ENCODE data around the gene AHSG.

- TF ChIP-seq CTCF (conservative IDR thresholded peaks at IDR 0.05; ENCODE audit: low read depth in 2 of 2) (no peak), EZH2phosphoT487 (IDR thresholded peaks at IDR 0.05; ENCODE audit: unreplicated experiment) (no peak), EZH2 (IDR thresholded peaks at IDR 0.05; ENCODE audit: low read depth, unreplicated experiment) (no peak), NANOG (IDR thresholded peaks at IDR 0.05; ENCODE audit: borderline replicate concordance) (no peak), STAT1 (IDR thresholded peaks at IDR 0.05; ENCODE audit: unreplicated experiment) (no peak), JUNB (IDR thresholded peaks at IDR 0.05; ENCODE audit: unreplicated experiment) (no peak), REST (IDR thresholded peaks at IDR 0.05; ENCODE audit: unreplicated experiment) (no peak), POLR2AphosphoS5 (IDR thresholded peaks at IDR 0.05; ENCODE audit: low read depth) (no peak), ZNF331 (CRISPR knock-in tag; IDR thresholded peaks at IDR 0.05; ENCODE audit: low read depth) (no peak), ETS1 (IDR thresholded peaks at IDR 0.05) (no peak), CREB1 (CRISPR knock-in tag; IDR thresholded peaks at IDR 0.05; ENCODE audit: low read depth) (no peak), ZNF462 (CRISPR knock-in tag; IDR thresholded peaks at IDR 0.05) (no peak)
Observed at GRCh38 chr3:186653080-186653707, 40.3 kb downstream of the AHSG start.
